Fibroblast of lung (primary cell): ENCODE results near the gene NEU2. TPM values are rescaled to one million over a fixed set of nuclear protein-coding genes. Genes with fewer than 3 reads are reported as not detected.

ENCODE experiments used
- DNase-seq, 2 donors: peaks; one replicate each; pipeline versions ENCODE4 v3.0.0 to v3.0.0-alpha.2; 2010; ENCODE audit warnings: low read depth in 2 of 2
- H2AFZ ChIP-seq: 2 replicates; pipeline ENCODE4 v1.5.1; 2012; ENCODE audit warnings: low read length, control low read depth, inconsistent platforms
- H3K27ac ChIP-seq: 2 replicates; pipeline ENCODE4 v1.5.1; 2011; ENCODE audit warnings: low read length, control low read depth; ENCODE audit not compliant: insufficient read depth
- H3K27me3 ChIP-seq: 2 replicates; pipeline ENCODE4 v1.5.1; 2011; ENCODE audit warnings: mild to moderate bottlenecking, low read length; ENCODE audit not compliant: control insufficient read depth, insufficient read depth
- H3K36me3 ChIP-seq: 2 replicates; pipeline ENCODE4 v1.5.1; 2011; ENCODE audit warnings: low read length; ENCODE audit not compliant: control insufficient read depth, insufficient read depth
- H3K4me1 ChIP-seq: 2 replicates; pipeline ENCODE4 v1.5.1; 2011; ENCODE audit warnings: low read length; ENCODE audit not compliant: control insufficient read depth, insufficient read depth; ENCODE audit errors: extremely low read depth
- H3K4me2 ChIP-seq: 2 replicates; pipeline ENCODE4 v1.5.1; 2011; ENCODE audit warnings: low read length, control low read depth; ENCODE audit not compliant: insufficient read depth; ENCODE audit errors: extremely low read depth
- H3K4me3 ChIP-seq, 4 experiments: fragments of 200-600 bp in 1 of 4; sonication (generic) in 1 of 4; replicated peaks in 1 of 4; 2 replicates each; pipeline ENCODE4 v1.5.1; 2011 to 2016; ENCODE audit warnings: low read length in 4 of 4, low read depth in 3 of 4, mild to moderate bottlenecking in 3 of 4, control low read depth in 2 of 4, inconsistent platforms in 1 of 4, mixed read lengths in 1 of 4; ENCODE audit not compliant: insufficient read depth in 1 of 4; ENCODE audit errors: control extremely low read depth in 1 of 4
- H3K79me2 ChIP-seq: 2 replicates; pipeline ENCODE4 v1.5.1; 2012; ENCODE audit warnings: mild to moderate bottlenecking, low read length, inconsistent platforms; ENCODE audit not compliant: control insufficient read depth, insufficient read depth
- H3K9ac ChIP-seq: 2 replicates; pipeline ENCODE4 v1.5.1; 2011; ENCODE audit warnings: mild to moderate bottlenecking, low read length, control low read depth; ENCODE audit not compliant: insufficient read depth
- H3K9me3 ChIP-seq: 2 replicates; pipeline ENCODE4 v1.5.1; 2012; ENCODE audit warnings: low read depth, low read length; ENCODE audit not compliant: control insufficient read depth, insufficient read depth
- H4K20me1 ChIP-seq: 2 replicates; pipeline ENCODE4 v1.5.1; 2011; ENCODE audit warnings: low read length; ENCODE audit not compliant: control insufficient read depth, insufficient read depth; ENCODE audit errors: extremely low read depth
- EZH2 ChIP-seq: IDR thresholded peaks from 2 replicates; pipeline ENCODE4 v1.5.1; 2012; ENCODE audit warnings: low read length, control low read depth, mild to moderate bottlenecking; ENCODE audit errors: missing control alignments
- polyA plus RNA-seq, 2 donors: library from polyadenylated mRNA; depleted of rRNA in 1 of 2; stranded (reverse) in 1 of 2; unstranded in 1 of 2; fragments of >200 nt; gene quantifications; 2 replicates each; pipeline ENCODE4 v1.2.1, GENCODE V29; 2011 to 2012; ENCODE audit warnings: missing spikeins in 1 of 2
- total RNA-seq: library from RNA; depleted of rRNA; stranded (reverse); fragments of >200 nt; gene quantifications from 2 replicates; pipeline ENCODE4 v1.2.1, GENCODE V29; 2014
- TF ChIP-seq, protein P1 (sequence below), 2 donors: IDR thresholded peaks in 1 of 2; conservative IDR thresholded peaks in 1 of 2; 1 replicate in 1 of 2; 2 replicates in 1 of 2; pipeline ENCODE4 v1.5.1; 2011 to 2012; ENCODE audit warnings: low read length in 2 of 2, control low read depth in 1 of 2, inconsistent platforms in 1 of 2, low read depth in 1 of 2, mild to moderate bottlenecking in 1 of 2

Gene NEU2
- total and polyA plus RNA-seq, 2 donors (not counting 1 experiment from before 2014, with no cell fraction given) = not detected

DNA sequence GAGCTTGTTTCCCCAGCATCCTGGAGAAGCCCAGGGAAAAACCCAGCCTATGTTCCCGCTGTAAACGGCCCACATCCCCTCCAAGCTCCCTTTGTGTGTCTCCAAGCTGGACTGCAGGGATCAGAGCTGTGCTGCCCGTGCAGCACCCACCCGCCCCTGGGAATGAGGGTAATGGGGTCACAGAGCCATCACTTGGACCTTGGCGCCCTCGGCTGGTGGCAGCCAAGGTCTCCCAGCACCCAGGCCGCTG lies 27.0 kb downstream of the NEU2 start:
- no peak for DNase-seq
- H4K20me1 ChIP-seq = no peaks in the 10 kb centered on the region
- H3K9ac ChIP-seq = no peak overlapping the region
- no peaks in the 10 kb centered on the region for H3K79me2 ChIP-seq
- no peak overlapping the region for H3K27ac ChIP-seq
- no peak overlapping the region for H3K4me2 ChIP-seq
- TF ChIP-seq, protein P1, sequence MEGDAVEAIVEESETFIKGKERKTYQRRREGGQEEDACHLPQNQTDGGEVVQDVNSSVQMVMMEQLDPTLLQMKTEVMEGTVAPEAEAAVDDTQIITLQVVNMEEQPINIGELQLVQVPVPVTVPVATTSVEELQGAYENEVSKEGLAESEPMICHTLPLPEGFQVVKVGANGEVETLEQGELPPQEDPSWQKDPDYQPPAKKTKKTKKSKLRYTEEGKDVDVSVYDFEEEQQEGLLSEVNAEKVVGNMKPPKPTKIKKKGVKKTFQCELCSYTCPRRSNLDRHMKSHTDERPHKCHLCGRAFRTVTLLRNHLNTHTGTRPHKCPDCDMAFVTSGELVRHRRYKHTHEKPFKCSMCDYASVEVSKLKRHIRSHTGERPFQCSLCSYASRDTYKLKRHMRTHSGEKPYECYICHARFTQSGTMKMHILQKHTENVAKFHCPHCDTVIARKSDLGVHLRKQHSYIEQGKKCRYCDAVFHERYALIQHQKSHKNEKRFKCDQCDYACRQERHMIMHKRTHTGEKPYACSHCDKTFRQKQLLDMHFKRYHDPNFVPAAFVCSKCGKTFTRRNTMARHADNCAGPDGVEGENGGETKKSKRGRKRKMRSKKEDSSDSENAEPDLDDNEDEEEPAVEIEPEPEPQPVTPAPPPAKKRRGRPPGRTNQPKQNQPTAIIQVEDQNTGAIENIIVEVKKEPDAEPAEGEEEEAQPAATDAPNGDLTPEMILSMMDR (conservative IDR thresholded peaks at IDR 0.05 in 1 of 2, IDR thresholded peaks at IDR 0.05 in 1 of 2; ENCODE audit: low read depth in 1 of 2, low read length in 2 of 2) = no peak
- no peak for TF ChIP-seq EZH2
- no peaks in the 10 kb centered on the region for H3K36me3 ChIP-seq
- no peak overlapping the region for H3K4me3 ChIP-seq
- no peaks in the 10 kb centered on the region for H3K4me1 ChIP-seq
- H2AFZ ChIP-seq = no peak overlapping the region
- no peaks in the 10 kb centered on the region for H3K9me3 ChIP-seq
- H3K27me3 ChIP-seq = peaks cover 6% of the 10 kb centered on the region

GRCh38 chr2:233059797-233060500 lies 27.5 kb downstream of the NEU2 start, which contains the start of gene INPP5D:
Gene INPP5D (plus strand): TSS chr2:233060342. CDS start chr2:233060479, 137 bp downstream.
- Histone ChIP-seq H3K36me3 (no peaks in the 10 kb centered on the region), H3K4me2 (no peak within 1 kb of the TSS), H3K9me3 (no peaks in the 10 kb centered on the region), H3K79me2 (no peaks in the 10 kb centered on the region), H3K4me3 (no peak within 1 kb of the TSS), H3K27ac (no peak within 1 kb of the TSS), H2AFZ (no peak within 1 kb of the TSS), H4K20me1 (no peaks in the 10 kb centered on the region), H3K27me3 (peaks cover 1% of the 10 kb centered on the region), H3K9ac (no peak within 1 kb of the TSS), H3K4me1 (no peaks in the 10 kb centered on the region)
- DNase-seq = no peak
- TF ChIP-seq EZH2 = no peak

DNA sequence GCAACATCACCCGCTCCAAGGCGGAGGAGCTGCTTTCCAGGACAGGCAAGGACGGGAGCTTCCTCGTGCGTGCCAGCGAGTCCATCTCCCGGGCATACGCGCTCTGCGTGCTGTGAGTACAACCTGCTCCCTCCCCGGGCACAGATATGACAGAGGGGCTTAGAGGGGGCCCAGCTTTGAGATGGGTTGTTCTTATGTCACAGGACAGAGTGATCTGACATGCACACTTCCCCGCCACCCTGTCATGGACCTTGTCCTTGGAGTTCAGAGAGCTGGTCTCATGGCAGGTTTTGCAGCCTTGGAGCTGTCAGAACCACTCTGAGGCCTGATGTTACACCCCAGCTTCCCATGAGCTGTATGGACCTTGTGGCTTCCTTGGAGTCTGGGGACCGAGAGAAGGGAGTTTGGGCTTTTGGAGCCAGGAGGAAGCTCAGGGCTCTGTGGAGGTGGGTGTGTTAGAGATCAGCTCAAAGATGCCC lies 28.1 kb downstream of the NEU2 start:
- no peak for DNase-seq
- no peaks in the 10 kb centered on the region for H4K20me1 ChIP-seq
- no peaks in the 10 kb centered on the region for H3K36me3 ChIP-seq
- no peak overlapping the region for H3K4me3 ChIP-seq
- H3K79me2 ChIP-seq = no peaks in the 10 kb centered on the region
- no peaks in the 10 kb centered on the region for H3K4me1 ChIP-seq
- H3K9ac ChIP-seq = no peak overlapping the region
- no peak overlapping the region for H3K27ac ChIP-seq
- TF ChIP-seq, protein P1 (conservative IDR thresholded peaks at IDR 0.05 in 1 of 2, IDR thresholded peaks at IDR 0.05 in 1 of 2; ENCODE audit: low read depth in 1 of 2, low read length in 2 of 2) = no peak
- no peak for TF ChIP-seq EZH2
- no peaks in the 10 kb centered on the region for H3K27me3 ChIP-seq
- H3K4me2 ChIP-seq = no peak overlapping the region
- H2AFZ ChIP-seq = no peak overlapping the region
- no peaks in the 10 kb centered on the region for H3K9me3 ChIP-seq
